KOPT-K1 (cell line): ENCODE data around the gene GALNT12.

Experiments used
- H3K27ac ChIP-seq: fragments of 200-600 bp; sonication (generic); 2 replicates; pipeline ENCODE4 v1.5.1; 2016; ENCODE audit warnings: antibody characterized with exemption, mild to moderate bottlenecking, low read depth, low read length; ENCODE audit not compliant: poor library complexity, severe bottlenecking
- H3K36me3 ChIP-seq: fragments of 200-600 bp; sonication (generic); 2 replicates; pipeline ENCODE4 v1.5.1; 2017; ENCODE audit warnings: antibody characterized with exemption, mild to moderate bottlenecking, low read length, moderate library complexity; ENCODE audit not compliant: insufficient read depth
- H3K9me3 ChIP-seq: fragments of 200-600 bp; sonication (generic); 2 replicates; pipeline ENCODE4 v1.5.1; 2017; ENCODE audit warnings: antibody characterized with exemption, low read length, mild to moderate bottlenecking; ENCODE audit not compliant: insufficient read depth, poor library complexity, severe bottlenecking

GALNT12 gene

DNA sequence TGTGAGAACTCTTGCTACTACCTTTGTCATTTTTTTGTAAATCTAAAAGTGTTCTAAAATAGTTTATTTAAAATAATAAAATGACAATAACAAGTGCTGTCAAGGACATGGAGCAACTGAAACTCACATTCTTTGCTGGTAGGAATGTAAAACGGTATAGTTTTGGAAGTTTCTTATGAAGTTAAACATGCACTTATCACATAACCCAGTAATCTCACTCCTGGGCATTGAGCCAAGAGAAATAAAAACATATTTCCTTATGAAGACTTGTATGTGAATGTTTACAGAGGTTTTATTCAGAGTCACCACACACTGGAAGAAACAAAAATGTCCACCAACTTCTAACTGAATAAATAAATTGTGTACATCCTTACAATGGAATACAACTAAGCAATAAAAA, 90.3 kb downstream of the GALNT12 start:
- Histone ChIP-seq H3K9me3 (no peaks in the 10 kb centered on the region), H3K27ac (no peak overlapping the region), H3K36me3 (no peaks in the 10 kb centered on the region)

DNA sequence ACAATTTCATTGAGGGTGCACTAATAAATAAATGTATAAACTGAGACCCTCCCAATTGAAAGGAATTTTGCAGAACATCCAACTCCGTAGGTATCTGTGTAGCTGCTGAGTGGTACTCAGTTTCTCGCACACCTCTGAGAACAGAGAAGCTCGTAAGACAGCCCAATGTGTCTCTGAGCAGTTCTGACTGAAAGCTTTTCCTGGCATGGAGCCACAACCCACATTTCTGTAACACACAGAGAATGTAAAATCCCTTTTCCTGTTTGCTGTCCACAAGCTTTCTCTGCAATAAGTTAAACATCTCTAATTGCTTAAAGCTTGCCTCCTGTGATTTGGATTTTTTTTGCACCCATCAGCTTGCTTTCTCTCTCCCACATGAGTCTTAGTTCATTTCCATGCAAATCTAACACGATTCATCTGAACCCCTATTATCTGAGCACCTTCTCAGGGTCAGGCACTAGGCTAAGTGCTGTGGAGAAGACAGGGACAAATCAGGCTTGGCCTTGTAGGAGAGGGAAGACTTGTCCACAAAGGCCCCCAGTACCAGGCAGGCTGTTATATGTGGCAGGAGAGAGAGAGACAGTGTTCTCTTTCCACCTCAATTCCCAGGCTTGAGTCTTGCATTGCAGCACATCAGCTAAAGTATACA, 92.1 kb downstream of the GALNT12 start:
- no peak overlapping the region for H3K27ac ChIP-seq
- H3K9me3 ChIP-seq: no peaks in the 10 kb centered on the region
- H3K36me3 ChIP-seq: no peaks in the 10 kb centered on the region
